ENCODE data around the gene SPATA2L. TPM values are rescaled to one million over a fixed set of nuclear protein-coding genes. Genes with fewer than 3 reads are reported as not detected.

The SPATA2L gene
- total and polyA plus RNA-seq, 2 of the 13 experiments (the other 11 are each of a cell fraction or from before 2014, with no cell fraction given) = 9.1 to 20.7 TPM

DNA sequence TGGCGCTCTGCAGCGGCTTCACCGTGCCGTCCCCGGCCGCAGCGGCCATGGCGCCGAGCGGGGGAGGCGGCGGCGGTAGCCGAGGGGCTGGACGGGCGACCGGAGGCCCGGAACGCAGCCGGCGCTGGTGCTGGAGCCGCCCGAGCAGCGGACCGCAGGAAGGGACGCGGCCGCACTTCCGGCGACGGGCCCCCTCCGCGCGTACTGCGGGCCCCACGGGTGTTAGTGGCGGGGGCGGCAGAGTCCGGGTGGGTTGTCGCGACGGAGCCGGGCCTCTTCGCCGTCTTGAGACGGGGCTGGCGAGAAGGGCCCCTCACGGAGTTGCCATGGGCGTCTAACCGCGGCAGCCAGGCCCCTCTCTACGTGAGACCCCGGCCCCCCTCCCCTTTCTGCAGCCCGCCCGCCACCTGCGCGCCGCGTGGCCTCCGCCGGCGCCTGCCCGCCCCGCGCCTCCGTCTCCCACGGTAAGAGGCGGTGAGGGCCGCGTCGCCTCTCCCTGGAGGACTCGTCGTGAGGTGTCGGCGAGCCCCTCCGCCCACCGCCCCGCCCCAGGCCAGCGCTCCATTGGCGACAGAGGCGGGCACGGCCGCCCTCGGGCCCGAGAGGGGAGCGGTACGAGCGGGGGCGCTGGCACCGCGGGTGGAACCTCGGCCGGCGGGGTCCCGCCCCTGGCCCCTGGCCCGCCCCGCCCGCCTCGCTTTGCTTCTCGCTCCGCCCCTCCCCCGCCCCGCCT is 19.5 kb upstream of the SPATA2L start, which contains the start of the genes VPS9D1 and ZNF276 (continued):
- TF ChIP-seq, protein P1, sequence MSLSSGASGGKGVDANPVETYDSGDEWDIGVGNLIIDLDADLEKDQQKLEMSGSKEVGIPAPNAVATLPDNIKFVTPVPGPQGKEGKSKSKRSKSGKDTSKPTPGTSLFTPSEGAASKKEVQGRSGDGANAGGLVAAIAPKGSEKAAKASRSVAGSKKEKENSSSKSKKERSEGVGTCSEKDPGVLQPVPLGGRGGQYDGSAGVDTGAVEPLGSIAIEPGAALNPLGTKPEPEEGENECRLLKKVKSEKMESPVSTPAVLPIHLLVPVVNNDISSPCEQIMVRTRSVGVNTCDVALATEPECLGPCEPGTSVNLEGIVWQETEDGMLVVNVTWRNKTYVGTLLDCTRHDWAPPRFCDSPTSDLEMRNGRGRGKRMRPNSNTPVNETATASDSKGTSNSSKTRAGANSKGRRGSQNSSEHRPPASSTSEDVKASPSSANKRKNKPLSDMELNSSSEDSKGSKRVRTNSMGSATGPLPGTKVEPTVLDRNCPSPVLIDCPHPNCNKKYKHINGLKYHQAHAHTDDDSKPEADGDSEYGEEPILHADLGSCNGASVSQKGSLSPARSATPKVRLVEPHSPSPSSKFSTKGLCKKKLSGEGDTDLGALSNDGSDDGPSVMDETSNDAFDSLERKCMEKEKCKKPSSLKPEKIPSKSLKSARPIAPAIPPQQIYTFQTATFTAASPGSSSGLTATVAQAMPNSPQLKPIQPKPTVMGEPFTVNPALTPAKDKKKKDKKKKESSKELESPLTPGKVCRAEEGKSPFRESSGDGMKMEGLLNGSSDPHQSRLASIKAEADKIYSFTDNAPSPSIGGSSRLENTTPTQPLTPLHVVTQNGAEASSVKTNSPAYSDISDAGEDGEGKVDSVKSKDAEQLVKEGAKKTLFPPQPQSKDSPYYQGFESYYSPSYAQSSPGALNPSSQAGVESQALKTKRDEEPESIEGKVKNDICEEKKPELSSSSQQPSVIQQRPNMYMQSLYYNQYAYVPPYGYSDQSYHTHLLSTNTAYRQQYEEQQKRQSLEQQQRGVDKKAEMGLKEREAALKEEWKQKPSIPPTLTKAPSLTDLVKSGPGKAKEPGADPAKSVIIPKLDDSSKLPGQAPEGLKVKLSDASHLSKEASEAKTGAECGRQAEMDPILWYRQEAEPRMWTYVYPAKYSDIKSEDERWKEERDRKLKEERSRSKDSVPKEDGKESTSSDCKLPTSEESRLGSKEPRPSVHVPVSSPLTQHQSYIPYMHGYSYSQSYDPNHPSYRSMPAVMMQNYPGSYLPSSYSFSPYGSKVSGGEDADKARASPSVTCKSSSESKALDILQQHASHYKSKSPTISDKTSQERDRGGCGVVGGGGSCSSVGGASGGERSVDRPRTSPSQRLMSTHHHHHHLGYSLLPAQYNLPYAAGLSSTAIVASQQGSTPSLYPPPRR (CRISPR knock-in tag; IDR thresholded peaks at IDR 0.05; ENCODE audit: borderline replicate concordance) = peak; percentile 53
- TF ChIP-seq TAF1 (CRISPR knock-in tag; IDR thresholded peaks at IDR 0.05) (peak; percentile 86), ZFP36 (IDR thresholded peaks at IDR 0.05; ENCODE audit: borderline replicate concordance, low read depth, low read length, partially characterized antibody) (no peak), WIZ (CRISPR knock-in tag; IDR thresholded peaks at IDR 0.05) (0 out of 2 replicates have a peak, but pooled peaks have one; percentile 69), XRCC5 (optimal IDR thresholded peaks at IDR 0.05; ENCODE audit: low read length) (peak; percentile 75), SP140L (CRISPR knock-in tag; IDR thresholded peaks at IDR 0.05; ENCODE audit: borderline replicate concordance) (0 out of 2 replicates have a peak, but pooled peaks have one; percentile 42), ZNF607 (CRISPR knock-in tag; IDR thresholded peaks at IDR 0.05; ENCODE audit: borderline replicate concordance) (peak; percentile 98), FOXP1 (IDR thresholded peaks at IDR 0.05) (no peak), FOXP1 (CRISPR knock-in tag; IDR thresholded peaks at IDR 0.05) (no peak), ZNF441 (CRISPR knock-in tag; IDR thresholded peaks at IDR 0.05; ENCODE audit: borderline replicate concordance) (no peak; the same call in 1 of the 2 replicates), NONO (IDR thresholded peaks at IDR 0.05) (no peak), NONO (CRISPR knock-in tag; conservative IDR thresholded peaks at IDR 0.05) (peak; percentile 91), MAFK (conservative IDR thresholded peaks at IDR 0.05 in 1 of 2, IDR thresholded peaks at IDR 0.05 in 1 of 2; ENCODE audit: low read length in 2 of 2) (no peak), KDM2A (CRISPR knock-in tag; IDR thresholded peaks at IDR 0.05; ENCODE audit: borderline replicate concordance, low read depth) (peak; percentile 79), ZNF713 (CRISPR knock-in tag; IDR thresholded peaks at IDR 0.05) (no peak), NPAS2 (CRISPR knock-in tag; IDR thresholded peaks at IDR 0.05; ENCODE audit: borderline replicate concordance) (no peak), POLR2AphosphoS5 (IDR thresholded peaks at IDR 0.05; ENCODE audit: low read depth, low read length) (peak; percentile 67), RARA (CRISPR knock-in tag; IDR thresholded peaks at IDR 0.05) (peak; percentile 18; the same call in 1 of the 2 replicates)
- TF ChIP-seq, protein P2, sequence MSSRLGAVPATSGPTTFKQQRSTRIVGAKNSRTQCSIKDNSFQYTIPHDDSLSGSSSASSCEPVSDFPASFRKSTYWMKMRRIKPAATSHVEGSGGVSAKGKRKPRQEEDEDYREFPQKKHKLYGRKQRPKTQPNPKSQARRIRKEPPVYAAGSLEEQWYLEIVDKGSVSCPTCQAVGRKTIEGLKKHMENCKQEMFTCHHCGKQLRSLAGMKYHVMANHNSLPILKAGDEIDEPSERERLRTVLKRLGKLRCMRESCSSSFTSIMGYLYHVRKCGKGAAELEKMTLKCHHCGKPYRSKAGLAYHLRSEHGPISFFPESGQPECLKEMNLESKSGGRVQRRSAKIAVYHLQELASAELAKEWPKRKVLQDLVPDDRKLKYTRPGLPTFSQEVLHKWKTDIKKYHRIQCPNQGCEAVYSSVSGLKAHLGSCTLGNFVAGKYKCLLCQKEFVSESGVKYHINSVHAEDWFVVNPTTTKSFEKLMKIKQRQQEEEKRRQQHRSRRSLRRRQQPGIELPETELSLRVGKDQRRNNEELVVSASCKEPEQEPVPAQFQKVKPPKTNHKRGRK (CRISPR knock-in tag; IDR thresholded peaks at IDR 0.05) = no peak
- TF ChIP-seq, protein P3, sequence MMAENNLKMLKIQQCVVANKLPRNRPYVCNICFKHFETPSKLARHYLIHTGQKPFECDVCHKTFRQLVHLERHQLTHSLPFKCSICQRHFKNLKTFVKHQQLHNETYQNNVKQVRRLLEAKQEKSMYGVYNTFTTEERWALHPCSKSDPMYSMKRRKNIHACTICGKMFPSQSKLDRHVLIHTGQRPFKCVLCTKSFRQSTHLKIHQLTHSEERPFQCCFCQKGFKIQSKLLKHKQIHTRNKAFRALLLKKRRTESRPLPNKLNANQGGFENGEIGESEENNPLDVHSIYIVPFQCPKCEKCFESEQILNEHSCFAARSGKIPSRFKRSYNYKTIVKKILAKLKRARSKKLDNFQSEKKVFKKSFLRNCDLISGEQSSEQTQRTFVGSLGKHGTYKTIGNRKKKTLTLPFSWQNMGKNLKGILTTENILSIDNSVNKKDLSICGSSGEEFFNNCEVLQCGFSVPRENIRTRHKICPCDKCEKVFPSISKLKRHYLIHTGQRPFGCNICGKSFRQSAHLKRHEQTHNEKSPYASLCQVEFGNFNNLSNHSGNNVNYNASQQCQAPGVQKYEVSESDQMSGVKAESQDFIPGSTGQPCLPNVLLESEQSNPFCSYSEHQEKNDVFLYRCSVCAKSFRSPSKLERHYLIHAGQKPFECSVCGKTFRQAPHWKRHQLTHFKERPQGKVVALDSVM (CRISPR knock-in tag; IDR thresholded peaks at IDR 0.05) = peak; percentile 79; the same call in 1 of the 2 replicates
